GM18505 (cell line): Measurements from ENCODE around the gene SNX27.
"Not testable (repeated sequence)": the region's sequence is repeated elsewhere in the genome, so short reads cannot be mapped to it uniquely, and the experiment has no call there.

Source experiments
- ATAC-seq: cut with Tn5 transposase; IDR thresholded peaks from one replicate; pipeline ENCODE4 v1.9.1; 2021; ENCODE audit not compliant: unreplicated experiment
- POLR2A ChIP-seq: IDR thresholded peaks from 4 replicates; pipeline ENCODE4 v1.6.1; 2011; ENCODE audit warnings: borderline replicate concordance; ENCODE audit not compliant: insufficient read depth, insufficient read length; ENCODE audit errors: extremely low read depth

The SNX27 gene

GRCh38 chr1:151613282-151613780 lies 1.5 kb downstream of the SNX27 start:
- no peak for ATAC-seq

GRCh38 chr1:151615711-151616504 lies 4.1 kb downstream of the SNX27 start:
- no peak for TF ChIP-seq POLR2A
- ATAC-seq: no peak

More at GRCh38 chr1:151613282-151613780, 1.5 kb downstream of the SNX27 start:
- no peak for TF ChIP-seq POLR2A

GRCh38 chr1:151616505-151616849 lies 4.6 kb downstream of the SNX27 start:
- no peak for TF ChIP-seq POLR2A
- ATAC-seq: no peak

- ATAC-seq: no peak
- TF ChIP-seq POLR2A: no peak
Measured at GRCh38 chr1:151618003-151618402, 6.2 kb downstream of the SNX27 start.

- TF ChIP-seq POLR2A: no peak
- ATAC-seq: no peak
Measured at GRCh38 chr1:151618470-151618869, 6.6 kb downstream of the SNX27 start.

GRCh38 chr1:151618996-151619395 lies 7.1 kb downstream of the SNX27 start:
- not testable (repeated sequence) for ATAC-seq

- no peak for ATAC-seq
- no peak for TF ChIP-seq POLR2A
Measured at GRCh38 chr1:151619489-151620093, 7.7 kb downstream of the SNX27 start.

- no peak for ATAC-seq
- no peak for TF ChIP-seq POLR2A
Measured at GRCh38 chr1:151620286-151620685, 8.4 kb downstream of the SNX27 start.

- ATAC-seq: no peak
Measured at GRCh38 chr1:151621351-151621750, 9.5 kb downstream of the SNX27 start.

GRCh38 chr1:151624783-151625182 lies 12.9 kb downstream of the SNX27 start:
- TF ChIP-seq POLR2A: no peak
- no peak for ATAC-seq

More at GRCh38 chr1:151621351-151621750, 9.5 kb downstream of the SNX27 start:
- no peak for TF ChIP-seq POLR2A

GRCh38 chr1:151626740-151627334 lies 15.0 kb downstream of the SNX27 start:
- ATAC-seq: no peak
- TF ChIP-seq POLR2A: no peak

GRCh38 chr1:151629278-151629677 lies 17.4 kb downstream of the SNX27 start:
- no peak for TF ChIP-seq POLR2A
- no peak for ATAC-seq

- ATAC-seq: no peak
- no peak for TF ChIP-seq POLR2A
Measured at GRCh38 chr1:151635479-151636072, 23.7 kb downstream of the SNX27 start.
